A673 (cell line): ENCODE measurements around the gene VWA2.
"Not testable (repeated sequence)": the region's sequence is repeated elsewhere in the genome, so short reads cannot be mapped to it uniquely, and the experiment has no call there.

ENCODE experiments used
- CTCF ChIP-seq: fragments of 300-800, 200-600 bp; sonication (generic); conservative IDR thresholded peaks from 2 replicates; pipeline ENCODE4 v1.5.1; 2017; ENCODE audit warnings: low read depth, mild to moderate bottlenecking, antibody characterized with exemption, low read length, moderate library complexity, mixed read lengths
- EZH2 ChIP-seq: fragments of 200-600 bp; sonication (generic); IDR thresholded peaks from 2 replicates; pipeline ENCODE4 v1.6.1; 2017; ENCODE audit warnings: borderline replicate concordance, low read depth, mild to moderate bottlenecking, mixed read lengths, antibody characterized with exemption, low read length; ENCODE audit not compliant: poor library complexity, severe bottlenecking

GRCh38 chr10:114333441-114333840 is 94.4 kb downstream of the VWA2 start:
- TF ChIP-seq CTCF, EZH2: not testable (repeated sequence)
